Heart left ventricle (tissue), 16 donors: ENCODE data around the gene IL26. TPM values are rescaled to one million over a fixed set of nuclear protein-coding genes. Genes with fewer than 3 reads are reported as not detected.
A peak's percentile ranks its signal among the peaks of the same experiment; 100 is the strongest.

ENCODE experiments used
- ATAC-seq, 4 donors: fragments of 200-7000 bp; cut with Tn5 transposase; one replicate each; pipeline ENCODE4 v1.9.1; 2020 to 2022; ENCODE audit warnings: moderate library complexity in 4 of 4, mild to moderate bottlenecking in 3 of 4, moderate number of reproducible peaks in 1 of 4
- DNase-seq, 5 donors: peaks; one replicate each; pipeline ENCODE4 v3.0.0-alpha.2; 2020
- H3K27ac ChIP-seq, 12 donors: fragments of 200-600 bp; sonication (generic) in 4 of 12; one replicate each; pipeline versions ENCODE4 v1.5.0 to v1.8.0; 2016 to 2022; ENCODE audit warnings: mild to moderate bottlenecking in 2 of 12
- H3K27me3 ChIP-seq, 9 donors: fragments of 200-600 bp; sonication (generic) in 2 of 9; one replicate each; pipeline versions ENCODE4 v1.5.1 to v1.8.0; 2016 to 2022; ENCODE audit warnings: mild to moderate bottlenecking in 3 of 9
- H3K36me3 ChIP-seq, 9 donors: fragments of 200-600 bp; sonication (generic) in 2 of 9; one replicate each; pipeline versions ENCODE4 v1.5.0 to v1.8.0; 2018 to 2022; ENCODE audit warnings: mild to moderate bottlenecking in 2 of 9
- H3K4me1 ChIP-seq, 12 donors: fragments of 200-600 bp; sonication (generic) in 4 of 12; one replicate each; pipeline versions ENCODE4 v1.5.0 to v1.8.0; 2016 to 2022; ENCODE audit warnings: mild to moderate bottlenecking in 3 of 12
- H3K4me3 ChIP-seq, 12 donors: fragments of 200-600 bp; sonication (generic) in 4 of 12; one replicate each; pipeline versions ENCODE4 v1.5.0 to v1.8.0; 2017 to 2022; ENCODE audit warnings: mild to moderate bottlenecking in 9 of 12, moderate library complexity in 4 of 12
- H3K9me3 ChIP-seq, 12 donors: fragments of 200-600 bp; sonication (generic) in 4 of 12; one replicate each; pipeline versions ENCODE4 v1.5.0 to v1.8.0; 2016 to 2022; ENCODE audit warnings: mild to moderate bottlenecking in 1 of 12
- CTCF ChIP-seq, 12 donors: fragments of 200-600 bp; sonication (generic) in 4 of 12; IDR thresholded peaks; one replicate each; pipeline versions ENCODE4 v1.5.0 to v1.8.0; 2018 to 2022; ENCODE audit warnings: antibody characterized with exemption in 12 of 12, mild to moderate bottlenecking in 5 of 12
- POLR2A ChIP-seq, 2 donors: fragments of 450-650 bp; IDR thresholded peaks; one replicate each; pipeline ENCODE4 v1.6.1; 2017; ENCODE audit warnings: antibody characterized with exemption in 2 of 2, mild to moderate bottlenecking in 2 of 2, moderate library complexity in 2 of 2
- WGBS, 4 donors: extraction: QIAGEN DNeasy Blood & Tissue Kit in 2 of 4; methylation state at CpG; one replicate each; pipeline versions ENCODE4 v1.1.5 to v1.1.7; 2013 to 2018; 5-methylcytosine and 5-hydroxymethylcytosine counted together
- intact Hi-C, 10 donors: fragments of 100-400 bp; cut with DNase I; formaldehyde crosslinking; loops; one replicate each; pipeline versions ENCODE4 v1.11.1 to v1.14.2; 2022
- polyA plus RNA-seq, 2 donors: library from polyadenylated mRNA; stranded (reverse); fragments of 200-250 nt; gene quantifications; one replicate each; pipeline ENCODE4 v1.2.3, GENCODE V29; 2013
- total RNA-seq, 9 donors: library from RNA; depleted of rRNA in 2 of 9; stranded (reverse); fragments of >200 nt in 2 of 9; fragmentation: NEBNext Ultra II Directional in 3 of 9; extraction: Animal tissue kit (Norgen Biotek cat#: 25700) in 3 of 9; gene quantifications; one replicate each; pipeline versions ENCODE4 v1.1.0 to v1.2.4, GENCODE V29; 2016 to 2023
- donor health status: ischemic (EF 13 %, LVEDD 7.1; RV severe dilation, severe dysfunction).
- donor health status: healthy with polysubstance abuse.
- donor health status: DM: no; HTN: yes; CAD: no.
- donor health status: DM: no; HTN: no; CAD: no.
- donor health status: ischemic (EF 25% LVEDD 6.9; RV normal size, moderate dysfunction).
- donor health status: ischemic (EF 25% LVEDD 5.7; RV mildly dilated, moderate dysfunction).
- donor health status: healthy.
- donor health status: DM: yes; HTN: yes; CAD: no.
- donor health status: ischemic (EF 35%, LVEDD 5.7; RV mildly dilated, moderate dysfunction).
- donor health status: nonischemic (EF 11% LVEDD 7.7; RV severe dilation, severe dysfunction).
- donor health status: DM: yes; HTN: yes; CAD: no.
- donor health status: PGD.
- donor health status: ischemic (EF 29% LVEDD 5.4; RV normal size, mild dysfunction).
- donor health status: nonischemic (EF 23%, LVEDD 6.1; RV moderate dilation, normal function).

Gene IL26
- total and polyA plus RNA-seq, 11 donors, result not detected

- intact Hi-C loops, result loop anchor here in 1 of 10 donors (5.0 kb wide), 1 partner anchor 51 kb away; no protein-coding TSS in a partner anchor
- Histone ChIP-seq H3K4me3 (peak overlapping the region in 3 of 12 donors; percentile 0 to 10 (median 6)), H3K27ac (peak overlapping the region in 5 of 12 donors; percentile 34 to 78 (median 43)), H3K9me3 (no peaks in the 10 kb centered on the region), H3K4me1 (peaks cover 0 to 50% (median 17%) of the 10 kb centered on the region in 12 donors), H3K36me3 (no peaks in the 10 kb centered on the region), H3K27me3 (no peaks in the 10 kb centered on the region)
- TF ChIP-seq POLR2A (IDR thresholded peaks at IDR 0.05), result no peak
- TF ChIP-seq CTCF (IDR thresholded peaks at IDR 0.05), result no peak
- DNase-seq, result peak in 2 of 5 donors; percentile 16 to 22
- ATAC-seq, result peak in 3 of 4 donors; percentile 54 to 78 (median 69)
- WGBS, 4 donors, result 3 to 20% (median 11%) methylated on average over 1 of the region's 1 CpG
Measured at GRCh38 chr12:68240975-68241374, 15.4 kb upstream of the IL26 start.

- no peaks in the 10 kb centered on the region for H3K9me3 ChIP-seq
- WGBS, 4 donors, result 63 to 78% (median 70%) methylated on average over 1 of the region's 1 CpG
- H3K4me1 ChIP-seq, result peaks cover 0 to 41% (median 14%) of the 10 kb centered on the region in 12 donors
- intact Hi-C loops, result loop anchor here in 1 of 10 donors (5.0 kb wide), 1 partner anchor 52 kb away; no protein-coding TSS in a partner anchor
- H3K4me3 ChIP-seq, result no peak overlapping the region
- TF ChIP-seq CTCF (IDR thresholded peaks at IDR 0.05), result no peak
- TF ChIP-seq POLR2A (IDR thresholded peaks at IDR 0.05), result no peak
- H3K36me3 ChIP-seq, result no peaks in the 10 kb centered on the region
- DNase-seq, result no peak
- peak overlapping the region in 2 of 12 donors; percentile 22 to 39 for H3K27ac ChIP-seq
- ATAC-seq, result no peak
- H3K27me3 ChIP-seq, result no peaks in the 10 kb centered on the region
Measured at GRCh38 chr12:68240079-68240478, 14.5 kb upstream of the IL26 start.

GRCh38 chr12:68239309-68239982 lies 13.8 kb upstream of the IL26 start:
- no peak for TF ChIP-seq POLR2A (IDR thresholded peaks at IDR 0.05)
- ATAC-seq (no peak), DNase-seq (no peak)
- Histone ChIP-seq H3K27ac (peak overlapping the region in 1 of 12 donors; percentile 22), H3K4me3 (no peak overlapping the region), H3K9me3 (no peaks in the 10 kb centered on the region), H3K36me3 (no peaks in the 10 kb centered on the region), H3K4me1 (peaks cover 0 to 37% (median 12%) of the 10 kb centered on the region in 12 donors), H3K27me3 (no peaks in the 10 kb centered on the region)
- WGBS, 4 donors, result 93 to 95% (median 94%) methylated on average over 6 of the region's 6 CpGs
- intact Hi-C loops, result loop anchor here in 2 of 10 donors (5.0 kb wide), 1 partner anchor 78 kb away; no protein-coding TSS in a partner anchor

GRCh38 chr12:68237619-68238018 lies 12.0 kb upstream of the IL26 start:
- no peak overlapping the region for H3K4me3 ChIP-seq
- intact Hi-C loops, result loop anchor here in 2 of 10 donors (5.0 kb wide), 1 partner anchor 80 kb away; no protein-coding TSS in a partner anchor
- peak in 2 of 4 donors; percentile 35 to 52 for ATAC-seq

More at GRCh38 chr12:68237619-68238018, 12.0 kb upstream of the IL26 start:
- H3K27me3 ChIP-seq, result no peaks in the 10 kb centered on the region
- 34 to 37% (median 34%) methylated on average over 2 of the region's 2 CpGs for WGBS, 4 donors
- H3K27ac ChIP-seq, result peak overlapping the region in 3 of 12 donors; percentile 7 to 51 (median 25)
- peaks cover 0 to 37% (median 12%) of the 10 kb centered on the region in 12 donors for H3K4me1 ChIP-seq
- no peak for DNase-seq
- H3K9me3 ChIP-seq, result no peaks in the 10 kb centered on the region
- TF ChIP-seq CTCF (IDR thresholded peaks at IDR 0.05), result no peak
- no peak for TF ChIP-seq POLR2A (IDR thresholded peaks at IDR 0.05)
- H3K36me3 ChIP-seq, result no peaks in the 10 kb centered on the region
